PC-3 (cell line): Measurements from ENCODE around the gene PAWR.

ENCODE experiments used
- CTCF ChIP-seq: fragments of 300-600 bp; sonication (generic); conservative IDR thresholded peaks from 2 replicates; pipeline ENCODE4 v1.5.1; 2017; ENCODE audit warnings: antibody characterized with exemption, low read depth, mild to moderate bottlenecking, low read length
- EZH2 ChIP-seq: fragments of 300-600 bp; sonication (generic); IDR thresholded peaks from one replicate; pipeline ENCODE4 v1.6.1; 2017; ENCODE audit warnings: antibody characterized with exemption, mild to moderate bottlenecking, low read length; ENCODE audit not compliant: unreplicated experiment
- EZH2phosphoT487 ChIP-seq: fragments of 300-600 bp; sonication (generic); IDR thresholded peaks from 2 replicates; pipeline ENCODE4 v1.6.1; 2018; ENCODE audit warnings: mild to moderate bottlenecking, antibody characterized with exemption, low read length, borderline replicate concordance

- TF ChIP-seq CTCF (no peak), EZH2 (no peak), EZH2phosphoT487 (no peak)
These were observed 53.7 kb downstream of the PAWR start for GRCh38 chr12:79637093-79637492.
